GM23338 (cell line): ENCODE measurements around the gene FAM13C. TPM values are rescaled to one million over a fixed set of nuclear protein-coding genes. Genes with fewer than 3 reads are reported as not detected.

Source experiments
- ATAC-seq: fragments of 200-7000 bp; cut with Tn5 transposase; 3 replicates; pipeline ENCODE4 v1.9.1; 2020
- DNase-seq: peaks from one replicate; pipeline ENCODE4 v3.0.0-alpha.2; 2015; ENCODE audit warnings: low spot score
- H2AFZ ChIP-seq: fragments of 200-600 bp; sonication (generic); 2 replicates; pipeline ENCODE4 v1.8.0; 2016; ENCODE audit warnings: antibody characterized with exemption, mild to moderate bottlenecking, moderate library complexity
- H3F3A ChIP-seq: fragments of 200-600 bp; sonication (generic); replicated peaks from 2 replicates; pipeline ENCODE4 v1.8.0; 2017; ENCODE audit warnings: antibody characterized with exemption, mixed run types, low read depth
- H3K27ac ChIP-seq: fragments of 200-600 bp; sonication (generic); 2 replicates; pipeline ENCODE4 v1.6.1; 2016; ENCODE audit warnings: low read depth
- H3K27me3 ChIP-seq: fragments of 200-600 bp; sonication (generic); 2 replicates; pipeline ENCODE4 v1.8.0; 2016; ENCODE audit warnings: mild to moderate bottlenecking, mixed run types, moderate library complexity; ENCODE audit not compliant: insufficient read depth
- H3K36me3 ChIP-seq: fragments of 200-600 bp; sonication (generic); 2 replicates; pipeline ENCODE4 v1.8.0; 2016; ENCODE audit warnings: mild to moderate bottlenecking; ENCODE audit not compliant: insufficient read depth
- H3K4me1 ChIP-seq: fragments of 200-600 bp; sonication (generic); 2 replicates; pipeline ENCODE4 v1.8.0; 2016; ENCODE audit warnings: mild to moderate bottlenecking, moderate library complexity; ENCODE audit not compliant: insufficient read depth
- H3K4me2 ChIP-seq: fragments of 200-600 bp; sonication (generic); 2 replicates; pipeline ENCODE4 v1.7.1; 2017; ENCODE audit warnings: mixed run types
- H3K4me3 ChIP-seq: fragments of 200-600 bp; sonication (generic); 2 replicates; pipeline ENCODE4 v1.6.1; 2016; ENCODE audit warnings: mixed run types
- H3K79me2 ChIP-seq: fragments of 200-600 bp; sonication (generic); replicated peaks from 2 replicates; pipeline ENCODE4 v1.8.0; 2017; ENCODE audit warnings: mild to moderate bottlenecking; ENCODE audit not compliant: insufficient read depth
- H3K9me2 ChIP-seq: fragments of 200-600 bp; sonication (generic); 2 replicates; pipeline ENCODE4 v1.8.0; 2017; ENCODE audit not compliant: insufficient read depth
- H4K20me1 ChIP-seq: fragments of 200-600 bp; sonication (generic); replicated peaks from 2 replicates; pipeline ENCODE4 v1.8.0; 2017; ENCODE audit warnings: mild to moderate bottlenecking; ENCODE audit not compliant: insufficient read depth
- H3K27ac Mint-ChIP-seq: 2 replicates; pipeline ENCODE4 v1.8.0; 2020; ENCODE audit warnings: inconsistent platforms, mild to moderate bottlenecking, moderate library complexity, mixed read lengths
- H3K27me3 Mint-ChIP-seq: 3 replicates; pipeline ENCODE4 v1.8.0; 2022; ENCODE audit warnings: low read depth, mild to moderate bottlenecking, moderate library complexity, mixed read lengths, inconsistent platforms; ENCODE audit not compliant: insufficient read depth, poor library complexity
- H3K36me3 Mint-ChIP-seq: 3 replicates; pipeline ENCODE4 v1.8.0; 2021; ENCODE audit warnings: low read depth, mild to moderate bottlenecking, inconsistent platforms, moderate library complexity, mixed read lengths
- H3K4me1 Mint-ChIP-seq: 3 replicates; pipeline ENCODE4 v1.8.0; 2020; ENCODE audit warnings: mild to moderate bottlenecking, inconsistent platforms, mixed read lengths
- H3K4me3 Mint-ChIP-seq: 3 replicates; pipeline ENCODE4 v1.8.0; 2021; ENCODE audit warnings: moderate library complexity, mild to moderate bottlenecking, inconsistent platforms, mixed read lengths
- H3K9me3 Mint-ChIP-seq: 3 replicates; pipeline ENCODE4 v1.8.0; 2020; ENCODE audit warnings: moderate library complexity, mild to moderate bottlenecking, inconsistent platforms, mixed read lengths
- CREB1 ChIP-seq: fragments of 250-450 bp; sonication (Bioruptor Pico); IDR thresholded peaks from 2 replicates; pipeline ENCODE4 v1.5.0; 2020; ENCODE audit warnings: low read depth, mild to moderate bottlenecking, moderate library complexity
- CTCF ChIP-seq, 2 experiments: fragments of 200-600 bp in 1 of 2; sonication (generic) in 1 of 2; conservative IDR thresholded peaks; 2 replicates each; pipeline versions ENCODE4 v1.5.1 to v1.6.1; 2016 to 2017; ENCODE audit warnings: antibody characterized with exemption in 2 of 2, low read depth in 2 of 2, mild to moderate bottlenecking in 2 of 2, moderate library complexity in 1 of 2
- POLR2AphosphoS5 ChIP-seq: IDR thresholded peaks from 2 replicates; pipeline ENCODE4 v1.6.1; 2016; ENCODE audit warnings: antibody characterized with exemption, low read depth
- REST ChIP-seq: IDR thresholded peaks from one replicate; pipeline ENCODE4 v1.6.1; 2018; ENCODE audit warnings: antibody characterized with exemption; ENCODE audit not compliant: unreplicated experiment
- STAT1 ChIP-seq: IDR thresholded peaks from one replicate; pipeline ENCODE4 v1.6.1; 2016; ENCODE audit warnings: antibody characterized with exemption; ENCODE audit not compliant: unreplicated experiment
- ZNF114 ChIP-seq: fragments of 250-450 bp; sonication (Bioruptor Pico); IDR thresholded peaks from 2 replicates; pipeline ENCODE4 v1.5.0; 2020; ENCODE audit warnings: mild to moderate bottlenecking, moderate library complexity
- ZNF331 ChIP-seq: fragments of 250-450 bp; sonication (Bioruptor Pico); IDR thresholded peaks from 2 replicates; pipeline ENCODE4 v1.5.0; 2020; ENCODE audit warnings: low read depth, mild to moderate bottlenecking, moderate library complexity
- polyA plus RNA-seq: library from polyadenylated mRNA; unstranded; fragments of >200 nt; fragmentation: Nextera tagmentation; extraction: Ambion mirVana; gene quantifications from 2 replicates; pipeline ENCODE4 v1.2.1, GENCODE V29; 2016
- total RNA-seq: library from RNA; depleted of rRNA; stranded (reverse); fragments of >200 nt; shearing (Covaris generic); gene quantifications from 2 replicates; pipeline ENCODE4 v1.2.3, GENCODE V29; 2014

Gene FAM13C
- total and polyA plus RNA-seq, 2 experiments from 2014 or later = 0.94 to 2.1 TPM

GRCh38 chr10:59301067-59301754 is 61.1 kb downstream of the FAM13C start:
- peaks cover 11% of the 10 kb centered on the region; the same call in 1 of the 2 replicates for H3K9me2 ChIP-seq
- no peak overlapping the region for H3K4me2 ChIP-seq
- no peak overlapping the region for H3K4me3 ChIP-seq
- no peak for ATAC-seq
- no peaks in the 10 kb centered on the region for H3K79me2 ChIP-seq
- no peaks in the 10 kb centered on the region for H3K27me3 Mint-ChIP-seq
- no peak overlapping the region for H3K4me3 Mint-ChIP-seq
- no peak for DNase-seq
- H3K36me3 ChIP-seq = no peaks in the 10 kb centered on the region
- 0 out of 2 replicates have a peak, but pooled peaks cover 7% of the 10 kb centered on the region for H3K4me1 ChIP-seq
- H3K27me3 ChIP-seq = no peaks in the 10 kb centered on the region
- TF ChIP-seq CREB1 (CRISPR knock-in tag) (no peak), CTCF (conservative IDR thresholded peaks at IDR 0.05; ENCODE audit: low read depth in 2 of 2) (no peak), ZNF114 (CRISPR knock-in tag) (no peak), STAT1 (no peak), ZNF331 (CRISPR knock-in tag) (no peak), REST (no peak)
- H4K20me1 ChIP-seq = no peaks in the 10 kb centered on the region
- no peaks in the 10 kb centered on the region for H3K36me3 Mint-ChIP-seq
- no peak overlapping the region for H3K27ac Mint-ChIP-seq
- H2AFZ ChIP-seq = no peak overlapping the region
- no peak overlapping the region for H3K27ac ChIP-seq
- H3K4me1 Mint-ChIP-seq = peaks cover 9% of the 10 kb centered on the region; the same call in 2 of the 3 replicates
- no peaks in the 10 kb centered on the region for H3K9me3 Mint-ChIP-seq
- H3F3A ChIP-seq = no peaks in the 10 kb centered on the region

GRCh38 chr10:59300386-59300785 is 62.0 kb downstream of the FAM13C start:
- no peak overlapping the region for H3K4me2 ChIP-seq
- Mint-ChIP-seq H3K36me3 (no peaks in the 10 kb centered on the region), H3K4me3 (no peak overlapping the region), H3K4me1 (peaks cover 16% of the 10 kb centered on the region; the same call in 2 of the 3 replicates), H3K27ac (no peak overlapping the region), H3K9me3 (no peaks in the 10 kb centered on the region), H3K27me3 (no peaks in the 10 kb centered on the region)
- no peak overlapping the region for H2AFZ ChIP-seq
- no peak overlapping the region for H3K27ac ChIP-seq
- H3K9me2 ChIP-seq = peaks cover 11% of the 10 kb centered on the region; the same call in 1 of the 2 replicates
- peaks cover 12% of the 10 kb centered on the region; the same call in 1 of the 2 replicates for H3K4me1 ChIP-seq
- H3K36me3 ChIP-seq = no peaks in the 10 kb centered on the region
- no peak for DNase-seq
- H3K79me2 ChIP-seq = no peaks in the 10 kb centered on the region
- no peaks in the 10 kb centered on the region for H3F3A ChIP-seq
- H4K20me1 ChIP-seq = no peaks in the 10 kb centered on the region
- no peak overlapping the region for H3K4me3 ChIP-seq
- no peak for ATAC-seq
- H3K27me3 ChIP-seq = no peaks in the 10 kb centered on the region
- TF ChIP-seq CTCF (conservative IDR thresholded peaks at IDR 0.05; ENCODE audit: low read depth in 2 of 2) (no peak), ZNF331 (CRISPR knock-in tag) (no peak), REST (no peak), POLR2AphosphoS5 (no peak)
